ENCODE measurements around the gene WTIP.

DNA sequence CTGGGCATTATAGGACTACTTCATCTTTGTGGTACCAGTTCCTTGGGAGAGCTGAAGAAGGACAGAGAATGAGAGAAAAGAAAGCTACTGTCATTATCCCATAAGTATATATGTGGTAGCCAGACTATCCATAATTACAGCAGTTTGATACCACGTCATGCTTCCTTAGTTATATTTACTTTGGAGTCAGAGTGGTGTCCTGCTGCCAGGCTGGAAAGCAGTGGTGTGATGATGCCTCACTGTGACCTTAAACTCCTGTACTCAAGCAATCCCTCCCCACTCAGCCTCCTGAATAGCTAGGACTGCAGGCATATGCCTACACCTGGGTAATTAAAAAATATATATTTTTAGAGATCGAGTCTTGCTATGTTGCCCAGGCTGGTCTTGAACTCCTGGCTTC lies 57.8 kb downstream of the WTIP start:
- TF ChIP-seq POLR2AphosphoS5 (IDR thresholded peaks at IDR 0.05) (no peak), POLR2A (IDR thresholded peaks at IDR 0.05) (no peak)
- TF ChIP-seq, protein P1, sequence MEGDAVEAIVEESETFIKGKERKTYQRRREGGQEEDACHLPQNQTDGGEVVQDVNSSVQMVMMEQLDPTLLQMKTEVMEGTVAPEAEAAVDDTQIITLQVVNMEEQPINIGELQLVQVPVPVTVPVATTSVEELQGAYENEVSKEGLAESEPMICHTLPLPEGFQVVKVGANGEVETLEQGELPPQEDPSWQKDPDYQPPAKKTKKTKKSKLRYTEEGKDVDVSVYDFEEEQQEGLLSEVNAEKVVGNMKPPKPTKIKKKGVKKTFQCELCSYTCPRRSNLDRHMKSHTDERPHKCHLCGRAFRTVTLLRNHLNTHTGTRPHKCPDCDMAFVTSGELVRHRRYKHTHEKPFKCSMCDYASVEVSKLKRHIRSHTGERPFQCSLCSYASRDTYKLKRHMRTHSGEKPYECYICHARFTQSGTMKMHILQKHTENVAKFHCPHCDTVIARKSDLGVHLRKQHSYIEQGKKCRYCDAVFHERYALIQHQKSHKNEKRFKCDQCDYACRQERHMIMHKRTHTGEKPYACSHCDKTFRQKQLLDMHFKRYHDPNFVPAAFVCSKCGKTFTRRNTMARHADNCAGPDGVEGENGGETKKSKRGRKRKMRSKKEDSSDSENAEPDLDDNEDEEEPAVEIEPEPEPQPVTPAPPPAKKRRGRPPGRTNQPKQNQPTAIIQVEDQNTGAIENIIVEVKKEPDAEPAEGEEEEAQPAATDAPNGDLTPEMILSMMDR (IDR thresholded peaks at IDR 0.05) = no peak

Measured in stomach (tissue), 4 donors.